Measurements from ENCODE around the gene RNF186.

GRCh38 chr1:19846338-19846737 is 31.3 kb upstream of the RNF186 start:
- no peak for TF ChIP-seq POLR2A (IDR thresholded peaks at IDR 0.05)
- TF ChIP-seq, protein P1, sequence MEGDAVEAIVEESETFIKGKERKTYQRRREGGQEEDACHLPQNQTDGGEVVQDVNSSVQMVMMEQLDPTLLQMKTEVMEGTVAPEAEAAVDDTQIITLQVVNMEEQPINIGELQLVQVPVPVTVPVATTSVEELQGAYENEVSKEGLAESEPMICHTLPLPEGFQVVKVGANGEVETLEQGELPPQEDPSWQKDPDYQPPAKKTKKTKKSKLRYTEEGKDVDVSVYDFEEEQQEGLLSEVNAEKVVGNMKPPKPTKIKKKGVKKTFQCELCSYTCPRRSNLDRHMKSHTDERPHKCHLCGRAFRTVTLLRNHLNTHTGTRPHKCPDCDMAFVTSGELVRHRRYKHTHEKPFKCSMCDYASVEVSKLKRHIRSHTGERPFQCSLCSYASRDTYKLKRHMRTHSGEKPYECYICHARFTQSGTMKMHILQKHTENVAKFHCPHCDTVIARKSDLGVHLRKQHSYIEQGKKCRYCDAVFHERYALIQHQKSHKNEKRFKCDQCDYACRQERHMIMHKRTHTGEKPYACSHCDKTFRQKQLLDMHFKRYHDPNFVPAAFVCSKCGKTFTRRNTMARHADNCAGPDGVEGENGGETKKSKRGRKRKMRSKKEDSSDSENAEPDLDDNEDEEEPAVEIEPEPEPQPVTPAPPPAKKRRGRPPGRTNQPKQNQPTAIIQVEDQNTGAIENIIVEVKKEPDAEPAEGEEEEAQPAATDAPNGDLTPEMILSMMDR (IDR thresholded peaks at IDR 0.05): no peak

Data from transverse colon (tissue), 3 donors.